Fibroblast of villous mesenchyme (primary cell): ENCODE results near the gene TUBGCP6. TPM values are rescaled to one million over a fixed set of nuclear protein-coding genes. Genes with fewer than 3 reads are reported as not detected.
A peak's percentile ranks its signal among the peaks of the same experiment; 100 is the strongest.

Experiments used
- DNase-seq: peaks from one replicate; pipeline ENCODE4 v3.0.0-alpha.2; 2010; ENCODE audit warnings: low read depth
- H3K4me3 ChIP-seq: 2 replicates; pipeline ENCODE4 v1.5.1; 2011; ENCODE audit warnings: low read depth, mild to moderate bottlenecking, low read length
- CTCF ChIP-seq: IDR thresholded peaks from 2 replicates; pipeline ENCODE4 v1.5.1; 2012; ENCODE audit warnings: low read depth, mild to moderate bottlenecking, low read length; ENCODE audit not compliant: insufficient read depth
- total RNA-seq: library from RNA; depleted of rRNA; stranded (reverse); fragments of >200 nt; gene quantifications from 2 replicates; pipeline ENCODE4 v1.2.3, GENCODE V29; 2012

TUBGCP6 gene
- total RNA-seq, 1 donor: 32.4 TPM

- no peak for DNase-seq
- H3K4me3 ChIP-seq: peak overlapping the region; percentile 76
- TF ChIP-seq CTCF: no peak
Observed at GRCh38 chr22:50250249-50250554, 5.4 kb upstream of the TUBGCP6 start.

GRCh38 chr22:50249341-50250248 is 4.8 kb upstream of the TUBGCP6 start:
- peak overlapping the region; percentile 76 for H3K4me3 ChIP-seq
- no peak for DNase-seq
- TF ChIP-seq CTCF: no peak

- TF ChIP-seq CTCF: no peak
- H3K4me3 ChIP-seq: no peak overlapping the region
- DNase-seq: no peak
Observed at GRCh38 chr22:50248196-50249081, 3.6 kb upstream of the TUBGCP6 start.

GRCh38 chr22:50247748-50248147 is 2.9 kb upstream of the TUBGCP6 start:
- H3K4me3 ChIP-seq: no peak overlapping the region
- TF ChIP-seq CTCF: no peak
- DNase-seq: peak; percentile 39

- no peak for TF ChIP-seq CTCF
- H3K4me3 ChIP-seq: no peak overlapping the region
- no peak for DNase-seq
Observed at GRCh38 chr22:50246242-50247175, 1.7 kb upstream of the TUBGCP6 start.
